Esophagus mucosa (tissue), 1 donor: ENCODE data around the gene ROBO1. TPM values are rescaled to one million over a fixed set of nuclear protein-coding genes. Genes with fewer than 3 reads are reported as not detected.

ENCODE experiments used
- ATAC-seq: fragments of 200-7000 bp; cut with Tn5 transposase; one replicate; pipeline ENCODE4 v1.9.1; 2020
- total RNA-seq: library from RNA; stranded (reverse); gene quantifications from one replicate; pipeline ENCODE4 v1.2.4, GENCODE V29; 2023
- donor health status: DM: yes; HTN: yes; CAD: no.

The ROBO1 gene
- total RNA-seq, 1 donor from 2014 or later: 52.4 TPM

DNA sequence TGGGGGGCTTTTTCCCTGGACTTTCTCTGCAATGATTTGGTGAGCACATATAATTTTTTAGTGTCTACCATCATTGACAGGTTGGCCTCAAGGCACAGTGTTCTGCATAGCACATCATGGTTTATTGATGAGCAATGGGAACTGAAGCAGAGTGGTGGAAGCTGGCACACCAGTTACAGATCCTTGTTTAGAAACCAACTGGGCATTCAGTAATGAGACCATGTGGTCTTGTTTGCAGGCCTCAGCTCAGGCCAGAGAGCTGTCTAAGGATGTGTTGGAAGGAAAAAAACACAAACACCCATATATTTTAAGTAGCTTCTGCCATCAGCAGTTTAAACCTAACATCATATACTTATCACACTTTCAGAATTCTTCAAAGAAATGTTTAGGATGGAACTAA lies 610.6 kb downstream of the ROBO1 start:
- ATAC-seq: no peak

DNA sequence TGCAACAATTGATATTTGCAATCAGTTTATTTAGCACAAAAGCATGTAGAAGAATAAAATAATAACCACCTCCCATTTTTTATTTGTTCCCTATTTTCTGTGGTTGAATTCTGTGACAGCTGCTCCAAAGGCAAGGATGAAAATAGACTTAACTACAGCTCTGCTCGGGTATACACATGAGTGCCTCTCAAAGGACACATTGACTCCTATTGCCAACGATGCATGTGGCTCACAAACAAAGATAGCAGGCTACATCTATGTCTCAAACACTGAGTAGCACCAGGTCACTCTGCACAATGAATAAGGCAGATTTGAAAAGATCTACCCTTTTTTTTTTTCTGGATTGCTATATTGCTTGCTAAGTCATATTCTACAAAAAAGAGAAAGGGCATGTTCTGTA lies 612.9 kb downstream of the ROBO1 start:
- no peak for ATAC-seq

DNA sequence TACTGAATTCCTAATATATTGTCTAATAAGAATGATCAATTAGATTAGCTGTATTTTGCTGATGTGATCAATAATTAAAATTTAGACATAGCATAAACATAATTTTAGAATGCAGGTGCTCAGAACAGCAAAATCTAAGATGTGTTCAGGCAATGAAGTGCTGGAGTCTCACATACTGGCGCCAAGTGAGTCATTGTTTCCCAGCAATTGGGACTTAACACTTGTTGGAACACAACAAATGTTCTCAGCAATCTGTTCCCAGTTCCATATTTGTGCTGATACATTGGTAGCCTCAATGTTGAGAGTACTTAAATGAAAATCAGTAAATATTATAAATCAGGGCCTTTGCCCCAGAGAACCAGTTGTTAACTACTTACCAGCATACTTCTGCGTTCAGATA lies 619.0 kb downstream of the ROBO1 start:
- peak; percentile 62 for ATAC-seq

DNA sequence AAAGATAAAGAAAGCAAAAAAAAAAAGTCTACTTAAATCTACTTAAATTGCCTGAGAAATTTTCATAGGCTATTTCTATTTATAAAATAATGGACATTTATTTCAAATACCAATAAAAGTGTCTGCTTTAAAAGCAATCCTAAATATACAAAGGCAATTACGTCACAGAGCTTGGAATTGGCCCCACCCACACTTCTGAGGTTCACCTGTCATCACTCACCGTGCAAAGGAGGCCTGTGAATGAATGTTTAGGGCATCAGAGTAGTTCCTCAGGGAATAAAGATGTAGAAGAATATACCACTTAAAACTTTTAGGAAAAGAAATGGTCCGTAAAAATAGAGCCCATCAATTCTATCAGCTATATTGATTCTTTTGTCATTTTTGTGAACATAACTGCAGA lies 621.8 kb downstream of the ROBO1 start:
- no peak for ATAC-seq

DNA sequence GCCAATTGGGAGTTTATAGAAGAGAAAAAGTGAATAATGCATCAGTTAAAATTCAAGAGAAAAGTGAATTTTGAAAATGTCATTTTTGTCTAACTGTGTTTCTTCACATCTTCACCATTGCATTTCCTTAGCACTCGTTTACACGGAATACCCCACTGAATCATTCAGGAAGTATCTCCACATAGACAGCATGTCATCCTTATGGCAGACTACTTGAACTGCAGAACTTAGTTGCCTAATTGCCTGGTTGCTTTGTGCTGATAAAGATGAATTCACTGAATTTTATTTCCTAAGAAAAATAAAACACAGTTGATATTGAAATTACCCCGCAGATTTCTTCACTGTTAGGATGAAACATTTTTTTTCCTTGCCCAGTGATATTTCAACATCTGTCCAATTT lies 627.1 kb downstream of the ROBO1 start:
- ATAC-seq: no peak

DNA sequence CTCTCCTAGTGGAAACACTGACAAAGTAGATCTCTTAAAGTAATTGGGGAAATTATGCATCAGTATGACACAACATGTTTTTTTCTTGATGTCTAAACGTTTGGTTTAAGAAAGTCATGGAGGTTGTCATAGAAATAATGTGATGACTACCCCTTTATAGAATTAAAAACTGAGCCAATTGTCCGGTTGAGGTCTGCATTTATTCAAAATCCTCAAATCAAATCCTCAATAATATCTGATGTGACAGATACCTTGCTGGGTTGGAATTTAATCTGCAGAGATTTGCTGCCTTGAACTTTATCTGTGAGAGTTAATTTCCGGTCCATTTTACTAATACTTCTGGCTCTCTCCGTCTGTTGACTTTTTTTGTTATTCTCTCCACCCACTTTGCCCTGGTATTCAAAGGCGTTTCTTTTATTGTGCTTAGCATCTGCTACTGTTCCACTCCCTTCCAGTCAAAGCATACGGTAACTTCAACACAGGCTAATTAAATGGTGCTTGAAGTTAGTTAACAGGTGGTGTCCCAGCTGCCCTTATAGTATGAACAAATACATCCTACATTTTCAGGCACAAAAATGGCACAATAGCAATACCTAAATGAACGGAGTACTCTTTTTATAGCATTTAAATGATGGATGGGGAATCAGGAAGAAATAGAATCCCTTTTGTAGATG lies 628.3 kb downstream of the ROBO1 start:
- ATAC-seq: no peak

DNA sequence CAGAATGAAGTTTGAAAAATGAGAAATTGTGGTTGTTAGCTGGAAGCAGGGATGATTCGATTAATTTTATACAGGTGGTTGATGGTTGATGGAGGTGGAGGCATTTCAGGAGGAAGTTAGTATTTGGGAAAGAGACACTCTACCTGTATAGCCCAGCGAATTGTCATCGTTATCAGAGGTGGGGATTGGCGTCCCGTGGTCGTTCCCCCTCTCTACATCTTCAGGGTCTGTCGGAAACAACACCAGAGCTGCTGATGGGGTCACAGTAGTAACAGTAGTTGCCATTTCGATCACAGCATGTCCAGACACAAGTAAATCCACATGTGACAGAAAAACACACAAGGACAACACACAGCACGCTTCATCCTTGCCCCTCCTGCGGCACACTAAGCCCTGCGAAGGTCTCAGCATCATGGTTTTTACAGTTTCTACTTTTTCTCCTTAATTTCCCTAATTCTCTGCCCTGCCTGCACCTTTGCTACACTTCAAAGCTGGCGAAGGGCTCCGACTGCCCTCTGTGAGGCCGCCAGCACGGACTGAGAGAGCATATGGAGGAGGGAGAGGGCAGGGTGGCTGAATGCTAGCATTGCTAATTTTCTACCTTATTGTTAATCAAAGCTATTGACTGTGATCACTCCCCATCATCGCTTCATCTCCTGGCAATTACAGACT lies 642.3 kb downstream of the ROBO1 start:
- ATAC-seq: no peak

DNA sequence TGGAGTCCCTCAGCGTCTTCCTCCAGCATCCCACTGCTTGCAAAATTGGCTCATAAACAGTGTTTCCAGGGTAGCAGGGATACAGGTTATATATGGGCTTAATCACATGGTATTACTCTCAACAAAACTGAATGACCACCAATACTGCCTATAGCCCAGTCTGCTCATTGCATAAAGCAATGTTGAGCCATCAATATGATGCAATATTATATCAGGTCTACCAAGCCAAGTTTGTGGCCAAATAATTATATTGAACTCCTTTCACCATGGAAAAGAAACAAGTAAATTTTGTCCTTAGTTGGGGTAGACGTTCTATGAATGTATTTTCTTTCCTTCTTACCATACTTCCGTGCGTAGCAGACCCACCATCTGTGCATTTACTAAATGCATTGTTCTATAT lies 652.3 kb downstream of the ROBO1 start:
- no peak for ATAC-seq

DNA sequence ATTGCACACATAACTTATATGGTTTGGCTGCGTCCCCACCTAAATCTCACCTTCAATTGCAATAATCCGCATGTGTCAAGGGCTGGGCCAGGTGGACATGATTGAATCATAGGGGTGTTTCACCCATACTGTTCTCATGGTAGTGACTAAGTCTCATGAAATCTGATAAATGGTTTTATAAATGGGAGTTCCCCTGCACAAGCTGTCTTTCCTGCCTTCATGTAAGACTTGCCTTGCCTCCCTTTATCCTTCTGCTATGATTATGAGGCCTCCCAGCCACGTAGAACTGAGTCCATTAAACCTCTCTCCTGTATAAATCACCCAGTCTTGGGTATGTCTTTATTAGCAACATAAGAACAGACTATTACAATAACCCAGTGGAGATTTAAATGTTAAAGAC lies 653.9 kb downstream of the ROBO1 start:
- ATAC-seq: peak; percentile 99

DNA sequence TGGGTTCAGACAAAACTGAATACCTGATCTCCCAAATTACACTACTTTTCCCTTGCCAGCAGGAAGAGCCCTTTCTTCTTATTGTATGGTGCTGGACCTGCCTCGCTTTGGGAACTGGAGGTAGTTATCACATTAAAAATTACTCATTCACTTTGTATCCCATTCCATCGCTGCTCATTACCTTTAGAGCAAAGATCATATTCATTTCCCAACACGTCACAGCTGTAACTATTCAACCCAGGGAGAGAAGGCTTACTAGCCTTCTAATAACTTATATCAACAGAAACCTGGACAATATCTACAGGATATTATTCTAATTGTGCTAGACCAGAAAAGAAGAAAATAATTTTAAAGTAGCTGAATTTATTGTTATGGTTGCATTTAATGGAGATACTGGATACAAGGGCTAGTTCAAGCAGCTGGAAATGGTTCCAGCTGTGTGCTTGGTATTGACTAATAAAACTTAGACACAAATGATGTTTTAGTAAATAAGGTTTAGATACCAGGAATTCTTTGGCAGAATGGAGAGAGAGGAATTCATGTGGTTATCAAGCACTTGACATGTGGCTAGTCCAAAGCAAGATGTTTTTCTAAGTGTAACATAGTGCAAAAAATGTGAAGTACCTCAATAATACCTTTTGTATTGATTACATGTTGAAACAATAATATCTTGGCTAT lies 656.3 kb downstream of the ROBO1 start:
- no peak for ATAC-seq

DNA sequence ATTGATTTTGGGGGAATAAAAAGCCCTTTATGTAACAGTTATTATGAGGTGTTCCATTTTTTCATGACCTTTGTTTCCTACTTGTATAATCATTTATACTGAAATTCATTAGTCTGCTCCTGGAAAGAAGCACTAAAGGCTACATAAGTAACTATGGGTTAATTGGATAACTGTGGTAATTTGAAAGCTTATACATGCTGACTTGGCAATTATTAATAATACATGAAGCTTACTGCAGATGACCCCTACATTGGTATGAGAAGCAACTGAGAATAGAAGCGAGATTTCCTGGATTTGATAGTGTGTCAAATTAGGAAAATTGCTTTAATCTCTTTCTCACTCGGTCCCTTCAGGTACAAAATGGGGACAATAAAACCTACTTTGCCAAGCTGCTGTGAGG lies 658.0 kb downstream of the ROBO1 start:
- ATAC-seq: no peak

DNA sequence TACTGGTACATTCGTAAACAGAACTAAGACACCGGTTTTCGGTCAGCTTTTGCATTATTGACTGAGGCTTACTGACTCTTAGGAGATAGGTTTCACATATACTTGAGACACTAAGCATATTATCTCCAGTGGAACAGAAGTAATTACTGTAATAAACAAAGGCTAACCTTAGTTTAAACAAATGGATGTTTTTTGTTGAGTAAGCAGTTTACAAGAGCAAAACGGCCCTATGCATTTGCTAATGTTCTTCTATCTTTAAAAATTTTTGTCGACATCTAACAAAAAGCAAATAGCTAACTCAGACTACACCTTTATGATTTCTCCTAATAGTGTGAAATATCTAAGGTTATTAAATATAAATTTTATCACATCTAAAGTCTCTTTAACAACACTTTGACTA lies 664.5 kb downstream of the ROBO1 start:
- no peak for ATAC-seq

DNA sequence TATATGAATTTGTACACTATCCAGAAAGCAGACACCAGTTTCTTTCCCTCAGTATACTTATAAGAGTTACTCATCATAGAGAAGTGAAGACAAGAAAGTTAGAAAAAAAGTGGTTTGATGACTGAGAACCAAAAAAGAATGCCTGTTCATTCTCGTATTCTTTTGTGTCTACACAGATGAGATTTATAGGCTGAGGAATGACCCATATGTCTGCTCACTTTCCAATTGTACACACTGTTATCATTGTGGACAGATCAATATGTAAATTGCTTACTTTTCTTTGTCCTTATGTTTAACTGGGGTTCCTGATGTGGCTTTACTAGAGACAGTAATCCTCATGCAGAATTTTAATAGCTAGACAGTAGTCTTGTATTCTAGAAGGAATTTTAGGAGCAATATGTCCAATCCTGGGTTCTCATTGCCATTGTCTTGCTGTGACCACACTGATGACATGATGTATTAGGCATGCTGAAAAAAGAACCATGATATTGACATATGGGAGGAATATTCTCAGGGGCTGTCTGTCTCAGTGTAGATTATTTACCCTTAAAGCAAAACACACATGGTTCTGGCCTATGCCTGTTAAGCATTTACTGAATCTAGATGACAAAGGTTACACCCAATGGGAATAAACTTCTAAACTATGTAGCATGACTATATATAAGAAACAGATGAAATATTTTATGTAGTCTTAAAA lies 669.7 kb downstream of the ROBO1 start:
- no peak for ATAC-seq

DNA sequence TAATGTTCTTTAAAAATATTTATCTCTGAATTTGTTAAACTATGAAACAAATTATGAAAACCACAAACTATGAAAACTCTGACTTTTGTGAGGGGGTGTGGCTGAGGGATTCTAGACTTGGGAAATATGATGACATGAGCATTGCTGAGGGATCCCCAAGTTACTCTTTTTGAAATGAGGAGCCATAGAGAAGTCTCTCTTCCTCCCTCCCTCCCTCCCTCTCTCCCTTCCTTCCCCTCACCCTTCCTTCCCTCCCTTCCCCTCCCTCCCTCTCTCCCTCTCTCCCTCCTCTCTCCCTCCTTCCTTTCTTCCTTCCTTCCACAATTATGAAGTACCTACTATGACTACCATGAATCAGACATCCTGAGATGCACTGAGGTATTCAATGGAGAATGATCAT lies 673.1 kb downstream of the ROBO1 start:
- ATAC-seq: no peak

DNA sequence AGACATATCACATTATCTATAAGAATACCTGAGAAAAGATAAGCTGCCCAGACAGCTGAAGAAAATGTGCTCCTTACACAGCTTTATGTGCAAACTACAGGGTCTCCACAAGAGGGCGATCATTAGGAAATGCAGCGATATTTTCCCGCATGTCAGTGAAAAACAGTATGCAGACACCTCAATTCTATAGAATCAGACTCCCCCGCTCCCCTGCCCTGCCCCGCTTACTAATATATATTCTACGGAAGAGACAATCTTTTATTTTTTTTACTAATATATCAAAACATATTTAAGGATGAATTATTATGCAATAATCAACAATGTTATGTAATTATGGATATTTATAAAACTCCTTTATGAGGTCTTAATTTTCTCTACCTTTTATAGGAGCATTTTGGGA lies 681.3 kb downstream of the ROBO1 start:
- ATAC-seq: peak; percentile 67

DNA sequence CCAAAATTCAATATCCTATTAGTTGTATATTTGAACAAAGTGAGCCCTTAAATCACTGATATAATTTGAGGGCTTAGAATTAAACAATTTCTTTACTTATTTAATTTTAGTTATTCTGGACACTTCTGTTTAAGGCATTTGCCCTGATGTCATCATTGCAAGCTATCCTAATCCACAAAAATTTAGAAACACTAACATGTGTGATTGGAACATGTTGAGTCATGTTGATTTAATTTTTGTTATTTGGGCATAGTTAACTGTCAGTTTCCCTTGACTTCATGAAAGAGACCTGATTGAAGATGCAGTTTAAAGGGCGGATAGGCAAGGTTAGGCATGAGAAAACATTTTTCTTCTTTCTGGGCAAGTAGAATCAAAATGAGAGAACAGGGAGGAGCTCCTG lies 682.6 kb downstream of the ROBO1 start:
- ATAC-seq: no peak

DNA sequence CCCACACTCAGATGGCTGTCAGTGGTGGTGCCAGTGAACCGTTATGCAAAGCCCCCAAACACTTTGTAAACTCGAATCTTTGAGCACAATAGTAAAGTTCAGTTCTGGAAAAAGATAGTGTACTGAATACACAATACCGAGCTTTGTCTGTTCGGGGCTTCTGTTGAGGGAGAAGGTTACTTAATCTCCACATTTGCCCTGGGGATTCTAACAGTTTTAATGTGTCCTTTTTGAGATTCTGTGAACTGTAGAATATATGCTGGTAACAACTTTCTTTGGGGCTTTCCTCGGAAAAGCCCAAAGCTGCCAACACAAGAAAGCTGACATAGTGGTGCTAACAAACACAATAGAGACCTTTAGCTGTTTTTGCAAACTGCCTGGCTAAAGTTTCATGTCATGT lies 686.5 kb downstream of the ROBO1 start:
- no peak for ATAC-seq

DNA sequence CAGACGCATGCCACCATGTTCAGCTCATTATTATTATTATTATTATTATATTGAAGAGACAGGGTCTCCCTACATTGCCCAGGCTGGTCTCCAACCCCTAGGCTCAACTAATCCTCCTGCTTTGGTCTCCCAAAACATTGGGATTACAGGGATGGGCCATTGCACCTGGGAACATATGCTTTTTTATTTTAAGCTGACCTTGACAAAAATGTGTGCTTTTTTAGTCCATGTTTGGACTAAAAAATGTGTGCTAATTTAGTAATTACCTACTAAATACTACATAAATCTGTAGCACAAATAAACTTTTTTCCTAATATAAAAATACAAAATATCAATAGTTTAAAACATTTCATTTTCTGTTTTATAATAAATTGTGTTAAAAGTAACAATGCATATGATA lies 693.2 kb downstream of the ROBO1 start:
- ATAC-seq: no peak

DNA sequence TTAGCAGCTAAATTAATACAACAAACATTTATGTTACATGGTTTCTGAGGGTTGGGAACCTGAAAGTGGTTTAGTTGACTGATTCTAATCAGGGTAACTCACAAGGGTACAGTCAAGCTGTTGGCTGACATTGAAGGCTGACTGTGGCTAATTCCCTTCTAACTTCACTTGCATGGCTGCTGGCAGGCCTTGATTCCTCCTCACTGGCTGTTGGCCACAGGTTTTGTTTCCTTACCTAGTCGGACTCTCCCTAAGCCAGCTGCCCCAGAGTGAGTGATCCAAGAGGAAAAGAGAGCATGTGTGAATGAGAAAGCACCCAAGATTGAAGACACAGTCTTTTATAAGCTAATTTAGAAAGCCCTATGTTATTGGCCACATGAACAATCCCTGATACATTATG lies 700.1 kb downstream of the ROBO1 start:
- ATAC-seq: no peak

DNA sequence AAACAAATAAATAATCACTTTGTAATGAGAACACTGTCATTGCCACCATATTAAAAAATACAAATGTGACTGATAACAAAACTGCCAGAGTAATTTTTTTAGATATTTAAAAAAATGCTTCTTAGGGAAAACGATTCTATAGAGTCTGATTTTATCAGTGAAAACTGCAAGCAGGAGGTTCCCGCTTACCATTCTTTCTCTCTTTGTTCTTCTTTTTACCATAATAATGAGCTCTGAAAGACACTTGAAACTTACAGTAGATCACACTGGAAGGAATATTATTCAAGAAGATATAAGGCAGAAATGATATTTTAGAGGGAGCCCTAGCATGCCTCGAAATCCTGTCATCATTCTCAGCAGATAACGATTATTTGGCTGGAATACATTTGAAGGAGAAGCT lies 701.3 kb downstream of the ROBO1 start:
- ATAC-seq: no peak

DNA sequence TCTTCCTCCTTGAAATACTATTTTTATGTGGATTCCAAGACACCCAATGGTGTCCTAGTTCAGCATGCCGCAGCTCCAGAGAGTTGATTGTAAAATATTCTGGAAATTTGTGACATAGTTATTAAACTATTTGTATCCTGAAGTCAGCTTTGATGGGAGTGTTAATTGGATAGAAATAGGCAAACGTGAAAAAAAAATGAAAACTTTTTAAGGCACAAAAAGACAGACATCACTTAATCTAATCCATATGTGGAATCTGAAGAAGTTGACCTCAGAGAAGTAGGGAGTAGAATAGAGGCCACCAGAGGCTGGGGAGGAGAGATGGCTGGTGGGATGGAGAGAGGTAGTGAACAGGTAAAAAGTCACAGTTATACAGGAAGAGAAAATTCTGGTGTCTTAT lies 704.2 kb downstream of the ROBO1 start:
- ATAC-seq: no peak

DNA sequence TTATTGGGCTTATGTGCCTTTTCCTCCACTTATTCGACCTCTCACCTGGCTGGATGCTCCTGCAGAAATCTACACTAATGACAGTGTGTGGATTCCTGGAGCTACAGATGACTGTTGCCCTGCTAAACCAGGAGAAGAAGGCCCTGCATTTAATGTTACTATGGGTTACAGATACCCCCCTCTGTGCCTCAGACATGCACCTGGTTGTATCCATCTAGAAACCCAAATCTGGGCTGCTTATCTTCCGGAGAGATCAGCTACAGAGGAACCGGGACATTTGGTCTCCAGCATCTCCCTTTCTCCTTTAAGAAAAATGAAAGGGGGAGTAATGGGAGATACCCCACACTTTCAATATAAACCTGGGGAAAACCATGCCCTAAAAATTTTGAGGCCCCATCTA lies 710.0 kb downstream of the ROBO1 start:
- no peak for ATAC-seq

DNA sequence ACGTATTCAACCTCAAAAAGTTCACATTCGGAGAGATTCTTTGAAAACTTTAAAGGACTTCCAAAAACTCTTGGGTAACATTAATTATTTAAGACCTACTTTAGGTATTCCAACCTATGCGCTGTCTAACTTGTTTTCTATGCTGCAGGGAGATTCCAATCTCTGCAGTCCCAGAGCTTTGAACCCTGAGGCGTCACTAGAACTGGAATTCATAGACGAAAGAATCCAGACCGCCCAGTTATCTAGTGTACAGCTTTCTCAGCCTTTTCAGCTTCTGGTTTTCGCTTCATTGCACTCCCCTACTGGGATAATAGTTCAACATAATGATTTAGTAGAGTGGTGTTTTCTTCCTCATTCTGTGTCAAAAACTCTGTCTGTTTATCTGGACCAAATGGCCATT lies 711.3 kb downstream of the ROBO1 start:
- ATAC-seq: no peak
